ENCODE results near the gene ADH5.

ADH5 gene

GRCh38 chr4:99079625-99080295 is 8.8 kb downstream of the ADH5 start:
- Mint-ChIP-seq H3K36me3 (ENCODE audit: low read depth) (peaks cover 77% of the 10 kb centered on the region), H3K27me3 (ENCODE audit: low read depth, poor library complexity) (no peaks in the 10 kb centered on the region), H3K27ac (no peak overlapping the region)

GRCh38 chr4:99078931-99079624 is 9.5 kb downstream of the ADH5 start:
- H3K4me1 Mint-ChIP-seq = peaks cover 6% of the 10 kb centered on the region
- H3K4me3 Mint-ChIP-seq = no peak overlapping the region
- no peak for DNase-seq
- peak overlapping the region; percentile 74 for H3K27ac Mint-ChIP-seq
- no peaks in the 10 kb centered on the region for H3K9me3 Mint-ChIP-seq
- peaks cover 3% of the 10 kb centered on the region for H3K27me3 Mint-ChIP-seq (ENCODE audit: low read depth, poor library complexity)
- peaks cover 76% of the 10 kb centered on the region for H3K36me3 Mint-ChIP-seq (ENCODE audit: low read depth)
- TF ChIP-seq CTCF (IDR thresholded peaks at IDR 0.05) = no peak

More at GRCh38 chr4:99079625-99080295, 8.8 kb downstream of the ADH5 start:
- Mint-ChIP-seq H3K4me1 (peaks cover 6% of the 10 kb centered on the region), H3K4me3 (no peak overlapping the region), H3K9me3 (no peaks in the 10 kb centered on the region)
- no peak for DNase-seq
- TF ChIP-seq CTCF (IDR thresholded peaks at IDR 0.05) = no peak

GRCh38 chr4:99078336-99078735 is 10.3 kb downstream of the ADH5 start:
- Mint-ChIP-seq H3K27ac (no peak overlapping the region), H3K4me3 (no peak overlapping the region), H3K36me3 (ENCODE audit: low read depth) (peaks cover 76% of the 10 kb centered on the region)

GRCh38 chr4:99077177-99077576 is 11.4 kb downstream of the ADH5 start:
- Mint-ChIP-seq H3K27ac (peak overlapping the region; percentile 32), H3K9me3 (no peaks in the 10 kb centered on the region), H3K4me3 (no peak overlapping the region), H3K4me1 (peaks cover 6% of the 10 kb centered on the region), H3K36me3 (ENCODE audit: low read depth) (peaks cover 80% of the 10 kb centered on the region), H3K27me3 (ENCODE audit: low read depth, poor library complexity) (peaks cover 3% of the 10 kb centered on the region)
- DNase-seq = no peak
- TF ChIP-seq CTCF (IDR thresholded peaks at IDR 0.05) = no peak

More at GRCh38 chr4:99078336-99078735, 10.3 kb downstream of the ADH5 start:
- H3K4me1 Mint-ChIP-seq = peaks cover 6% of the 10 kb centered on the region
- DNase-seq = no peak
- no peak for TF ChIP-seq CTCF (IDR thresholded peaks at IDR 0.05)
- peaks cover 3% of the 10 kb centered on the region for H3K27me3 Mint-ChIP-seq (ENCODE audit: low read depth, poor library complexity)
- H3K9me3 Mint-ChIP-seq = no peaks in the 10 kb centered on the region

GRCh38 chr4:99076292-99076976 is 12.2 kb downstream of the ADH5 start:
- peaks cover 80% of the 10 kb centered on the region for H3K36me3 Mint-ChIP-seq (ENCODE audit: low read depth)
- DNase-seq = no peak
- no peaks in the 10 kb centered on the region for H3K9me3 Mint-ChIP-seq
- H3K27ac Mint-ChIP-seq = no peak overlapping the region
- H3K4me1 Mint-ChIP-seq = peaks cover 6% of the 10 kb centered on the region
- H3K4me3 Mint-ChIP-seq = no peak overlapping the region
- H3K27me3 Mint-ChIP-seq (ENCODE audit: low read depth, poor library complexity) = peaks cover 3% of the 10 kb centered on the region
- no peak for TF ChIP-seq CTCF (IDR thresholded peaks at IDR 0.05)

Data from nephron progenitor cell (in vitro differentiated cells).